HG03066 (cell line): ENCODE results near the gene RFX3.
"Not testable (repeated sequence)": the region's sequence is repeated elsewhere in the genome, so short reads cannot be mapped to it uniquely, and the experiment has no call there.

Experiments used
- ATAC-seq: cut with Tn5 transposase; IDR thresholded peaks from one replicate; pipeline ENCODE4 v1.9.1; 2021; ENCODE audit warnings: low read depth; ENCODE audit not compliant: unreplicated experiment

The RFX3 gene

GRCh38 chr9:3361689-3362392 is 164.0 kb downstream of the RFX3 start:
- ATAC-seq: no peak

GRCh38 chr9:3361116-3361515 is 164.7 kb downstream of the RFX3 start:
- no peak for ATAC-seq

- no peak for ATAC-seq
Observed at GRCh38 chr9:3360245-3360644, 165.6 kb downstream of the RFX3 start.

- no peak for ATAC-seq
Observed at GRCh38 chr9:3359778-3360177, 166.0 kb downstream of the RFX3 start.

GRCh38 chr9:3359048-3359692 is 166.6 kb downstream of the RFX3 start:
- no peak for ATAC-seq

GRCh38 chr9:3348169-3348568 is 177.6 kb downstream of the RFX3 start:
- no peak for ATAC-seq

GRCh38 chr9:3346549-3346948 is 179.3 kb downstream of the RFX3 start:
- ATAC-seq: no peak

- no peak for ATAC-seq
Observed at GRCh38 chr9:3343671-3344070, 182.1 kb downstream of the RFX3 start.

GRCh38 chr9:3342159-3342777 is 183.5 kb downstream of the RFX3 start:
- ATAC-seq: no peak

- no peak for ATAC-seq
Observed at GRCh38 chr9:3337515-3338225, 188.1 kb downstream of the RFX3 start.

GRCh38 chr9:3336951-3337350 is 188.8 kb downstream of the RFX3 start:
- no peak for ATAC-seq

GRCh38 chr9:3332802-3333201 is 193.0 kb downstream of the RFX3 start:
- ATAC-seq: no peak

GRCh38 chr9:3331801-3332200 is 194.0 kb downstream of the RFX3 start:
- ATAC-seq: no peak

GRCh38 chr9:3330792-3331420 is 194.9 kb downstream of the RFX3 start:
- ATAC-seq: no peak

GRCh38 chr9:3329361-3329760 is 196.4 kb downstream of the RFX3 start:
- no peak for ATAC-seq

GRCh38 chr9:3323714-3324113 is 202.1 kb downstream of the RFX3 start:
- no peak for ATAC-seq

- ATAC-seq: no peak
Observed at GRCh38 chr9:3321186-3321585, 204.6 kb downstream of the RFX3 start.

- ATAC-seq: not testable (repeated sequence)
Observed at GRCh38 chr9:3312595-3312994, 213.2 kb downstream of the RFX3 start.

GRCh38 chr9:3308609-3309008 is 217.2 kb downstream of the RFX3 start:
- ATAC-seq: no peak

- not testable (repeated sequence) for ATAC-seq
Observed at GRCh38 chr9:3304388-3304787, 221.4 kb downstream of the RFX3 start.

- ATAC-seq: peak; percentile 98
Observed at GRCh38 chr9:3299872-3300271, 225.9 kb downstream of the RFX3 start.
